ENCODE data around the gene RTEL1. TPM values are rescaled to one million over a fixed set of nuclear protein-coding genes. Genes with fewer than 3 reads are reported as not detected.

The RTEL1 gene
- total RNA-seq, 5 donors from 2014 or later (not counting 1 experiment from before 2014, with no cell fraction given), result 30.7 to 41.6 (median 36.8) TPM

GRCh38 chr20:63732118-63733095 is 74.3 kb downstream of the RTEL1 start:
- Histone ChIP-seq H3K36me3 (ENCODE audit: control insufficient read depth in 2 of 2, extremely low read depth in 1 of 2, insufficient read depth in 1 of 2, low read length in 1 of 2) (peaks cover 7 to 28% of the 10 kb centered on the region in 2 donors), H3K9me3 (no peaks in the 10 kb centered on the region), H3K27me3 (replicated peaks in 1 of 2; ENCODE audit: control insufficient read depth in 2 of 2, extremely low read depth in 1 of 2, insufficient read depth in 2 of 2, low read length in 1 of 2) (no peaks in the 10 kb centered on the region), H3K27ac (ENCODE audit: low read length) (no peak overlapping the region), H3K4me1 (ENCODE audit: control insufficient read depth in 1 of 2, extremely low read depth in 1 of 2, insufficient read depth in 2 of 2, low read length in 2 of 2) (peaks cover 22 to 86% of the 10 kb centered on the region in 2 experiments), H3K4me3 (ENCODE audit: control insufficient read depth in 1 of 2, extremely low read depth in 1 of 2, low read length in 1 of 2) (no peak overlapping the region)
- no peak overlapping the region for H3K27ac Mint-ChIP-seq
- 94% methylated on average over 30 of the region's 38 CpGs for WGBS (ENCODE audit: insufficient coverage)
- no peak for DNase-seq
- ATAC-seq (replicated peaks in 1 of 4), result no peak
- H3K4me1 Mint-ChIP-seq, result peaks cover 27 to 45% (median 37%) of the 10 kb centered on the region in 3 donors
- H3K36me3 Mint-ChIP-seq, result peaks cover 9% of the 10 kb centered on the region
- no peak overlapping the region for H3K4me3 Mint-ChIP-seq
- ChIA-PET CTCF (no interaction called here), POLR2A (no interaction called here)
- H3K27me3 Mint-ChIP-seq, result no peaks in the 10 kb centered on the region
- H3K9me3 Mint-ChIP-seq, result no peaks in the 10 kb centered on the region

GRCh38 chr20:63733117-63733516 is 75.0 kb downstream of the RTEL1 start:
- Mint-ChIP-seq H3K27me3 (no peaks in the 10 kb centered on the region), H3K27ac (peak overlapping the region in 1 of 2 donors; percentile 72), H3K9me3 (no peaks in the 10 kb centered on the region), H3K36me3 (peaks cover 9% of the 10 kb centered on the region), H3K4me1 (peaks cover 27 to 38% (median 30%) of the 10 kb centered on the region in 3 donors), H3K4me3 (no peak overlapping the region)
- H3K9me3 ChIP-seq, result no peaks in the 10 kb centered on the region
- WGBS (ENCODE audit: insufficient coverage), result 96% methylated on average over 13 of the region's 13 CpGs
- DNase-seq (no peak), ATAC-seq (replicated peaks in 1 of 4) (no peak)
- ChIA-PET CTCF (no interaction called here), POLR2A (no interaction called here)
- H3K27ac ChIP-seq (ENCODE audit: low read length), result no peak overlapping the region
- H3K36me3 ChIP-seq (ENCODE audit: control insufficient read depth in 2 of 2, extremely low read depth in 1 of 2, insufficient read depth in 1 of 2, low read length in 1 of 2), result peaks cover 7 to 30% of the 10 kb centered on the region in 2 donors
- H3K27me3 ChIP-seq (replicated peaks in 1 of 2; ENCODE audit: control insufficient read depth in 2 of 2, extremely low read depth in 1 of 2, insufficient read depth in 2 of 2, low read length in 1 of 2), result no peaks in the 10 kb centered on the region
- H3K4me3 ChIP-seq (ENCODE audit: control insufficient read depth in 1 of 2, extremely low read depth in 1 of 2, low read length in 1 of 2), result no peak overlapping the region
- H3K4me1 ChIP-seq (ENCODE audit: control insufficient read depth in 1 of 2, extremely low read depth in 1 of 2, insufficient read depth in 2 of 2, low read length in 2 of 2), result peaks cover 18 to 81% of the 10 kb centered on the region in 2 experiments

- Histone ChIP-seq H3K27ac (ENCODE audit: low read length) (no peak overlapping the region), H3K36me3 (ENCODE audit: control insufficient read depth in 2 of 2, extremely low read depth in 1 of 2, insufficient read depth in 1 of 2, low read length in 1 of 2) (peaks cover 11 to 35% of the 10 kb centered on the region in 2 donors), H3K27me3 (replicated peaks in 1 of 2; ENCODE audit: control insufficient read depth in 2 of 2, extremely low read depth in 1 of 2, insufficient read depth in 2 of 2, low read length in 1 of 2) (no peaks in the 10 kb centered on the region), H3K4me3 (ENCODE audit: control insufficient read depth in 1 of 2, extremely low read depth in 1 of 2, low read length in 1 of 2) (no peak overlapping the region), H3K4me1 (ENCODE audit: control insufficient read depth in 1 of 2, extremely low read depth in 1 of 2, insufficient read depth in 2 of 2, low read length in 2 of 2) (peaks cover 17 to 81% of the 10 kb centered on the region in 2 experiments), H3K9me3 (no peaks in the 10 kb centered on the region)
- H3K27me3 Mint-ChIP-seq, result no peaks in the 10 kb centered on the region
- DNase-seq (no peak), ATAC-seq (replicated peaks in 1 of 4) (no peak)
- 83% methylated on average over 9 of the region's 18 CpGs for WGBS (ENCODE audit: insufficient coverage)
- peaks cover 9% of the 10 kb centered on the region for H3K36me3 Mint-ChIP-seq
- H3K4me1 Mint-ChIP-seq, result peaks cover 27 to 35% (median 27%) of the 10 kb centered on the region in 3 donors
- H3K27ac Mint-ChIP-seq, result peak overlapping the region; percentile 72 to 79
- ChIA-PET POLR2A (no interaction called here), CTCF (no interaction called here)
- H3K4me3 Mint-ChIP-seq, result peak overlapping the region in 1 of 3 donors; percentile 44
- H3K9me3 Mint-ChIP-seq, result no peaks in the 10 kb centered on the region
These were observed 75.5 kb downstream of the RTEL1 start for GRCh38 chr20:63733579-63734081.

GRCh38 chr20:63734111-63734945 is 76.2 kb downstream of the RTEL1 start:
- Histone ChIP-seq H3K36me3 (ENCODE audit: control insufficient read depth in 2 of 2, extremely low read depth in 1 of 2, insufficient read depth in 1 of 2, low read length in 1 of 2) (peaks cover 13 to 39% of the 10 kb centered on the region in 2 donors), H3K4me1 (ENCODE audit: control insufficient read depth in 1 of 2, extremely low read depth in 1 of 2, insufficient read depth in 2 of 2, low read length in 2 of 2) (peaks cover 20 to 81% of the 10 kb centered on the region in 2 experiments), H3K9me3 (no peaks in the 10 kb centered on the region), H3K27ac (ENCODE audit: low read length) (no peak overlapping the region), H3K27me3 (replicated peaks in 1 of 2; ENCODE audit: control insufficient read depth in 2 of 2, extremely low read depth in 1 of 2, insufficient read depth in 2 of 2, low read length in 1 of 2) (no peaks in the 10 kb centered on the region), H3K4me3 (ENCODE audit: control insufficient read depth in 1 of 2, extremely low read depth in 1 of 2, low read length in 1 of 2) (no peak overlapping the region)
- Mint-ChIP-seq H3K4me3 (peak overlapping the region in 1 of 3 donors; percentile 44), H3K9me3 (no peaks in the 10 kb centered on the region), H3K4me1 (peaks cover 26 to 29% (median 27%) of the 10 kb centered on the region in 3 donors), H3K27ac (peak overlapping the region; percentile 72 to 79), H3K27me3 (no peaks in the 10 kb centered on the region), H3K36me3 (peaks cover 9% of the 10 kb centered on the region)
- 93% methylated on average over 22 of the region's 25 CpGs for WGBS (ENCODE audit: insufficient coverage)
- ATAC-seq (replicated peaks in 1 of 4) (no peak), DNase-seq (no peak)
- CTCF ChIA-PET, result no interaction called here
- POLR2A ChIA-PET, result no interaction called here

- Mint-ChIP-seq H3K9me3 (no peaks in the 10 kb centered on the region), H3K36me3 (peaks cover 9% of the 10 kb centered on the region), H3K4me1 (peaks cover 24 to 27% (median 26%) of the 10 kb centered on the region in 3 donors), H3K27ac (peak overlapping the region; percentile 92 to 93), H3K27me3 (no peaks in the 10 kb centered on the region), H3K4me3 (peak overlapping the region; percentile 84 to 90 (median 89))
- no peaks in the 10 kb centered on the region for H3K27me3 ChIP-seq (replicated peaks in 1 of 2; ENCODE audit: control insufficient read depth in 2 of 2, extremely low read depth in 1 of 2, insufficient read depth in 2 of 2, low read length in 1 of 2)
- 93% methylated on average over 48 of the region's 48 CpGs for WGBS (ENCODE audit: insufficient coverage)
- no peaks in the 10 kb centered on the region for H3K9me3 ChIP-seq
- DNase-seq, result no peak
- POLR2A ChIA-PET, result interaction anchor here in 1 of 2 donors (0.6 to 0.9 kb wide), 2 partner anchors 27 to 198 kb away, joined by 3 read pairs; partner anchors contain the start of genes ARFRP1, PTK6 and ZGPAT
- H3K4me3 ChIP-seq (ENCODE audit: control insufficient read depth in 1 of 2, extremely low read depth in 1 of 2, low read length in 1 of 2), result no peak overlapping the region
- H3K4me1 ChIP-seq (ENCODE audit: control insufficient read depth in 1 of 2, extremely low read depth in 1 of 2, insufficient read depth in 2 of 2, low read length in 2 of 2), result peaks cover 20 to 72% of the 10 kb centered on the region in 2 experiments
- CTCF ChIA-PET, result interaction anchor here in 1 of 2 donors (2.1 kb wide), 1 partner anchor 28 kb away, joined by 20 read pairs; the partner anchor contains the start of genes ARFRP1 and ZGPAT
- peaks cover 13 to 39% of the 10 kb centered on the region in 2 donors for H3K36me3 ChIP-seq (ENCODE audit: control insufficient read depth in 2 of 2, extremely low read depth in 1 of 2, insufficient read depth in 1 of 2, low read length in 1 of 2)
- peak overlapping the region; percentile 69 for H3K27ac ChIP-seq (ENCODE audit: low read length)
- no peak for ATAC-seq (replicated peaks in 1 of 4)
These were observed 77.1 kb downstream of the RTEL1 start for GRCh38 chr20:63734946-63735858.

Data from T-cell (primary cell).